HepG2 (cell line): ENCODE data around the gene SPNS2.

Experiments
- EZH2 ChIP-seq: conservative IDR thresholded peaks from 2 replicates; pipeline ENCODE4 v1.6.1; 2012; ENCODE audit warnings: mild to moderate bottlenecking, low read depth, low read length, moderate library complexity
- FOSL1 ChIP-seq: sonication (generic); formaldehyde crosslinking; IDR thresholded peaks from 2 replicates; pipeline ENCODE4 v1.9.0; 2021; ENCODE audit warnings: missing genetic modification reagents, borderline replicate concordance
- FOXK2 ChIP-seq: fragments of 450-650 bp; IDR thresholded peaks from 2 replicates; pipeline ENCODE4 v1.6.1; 2016
- KLF11 ChIP-seq: IDR thresholded peaks from 2 replicates; pipeline ENCODE4 v1.6.1; 2016; ENCODE audit warnings: missing compliant biosample characterization
- PHB2 ChIP-seq: fragments of 450-650 bp; IDR thresholded peaks from 2 replicates; pipeline ENCODE4 v1.6.1; 2018; ENCODE audit not compliant: partially characterized antibody
- TAF1 ChIP-seq: sonication (generic); formaldehyde crosslinking; IDR thresholded peaks from 2 replicates; pipeline ENCODE4 v1.4.0; 2020; ENCODE audit warnings: missing genetic modification reagents
- YY1 ChIP-seq: IDR thresholded peaks from 2 replicates; pipeline ENCODE4 v1.6.1; 2011; ENCODE audit warnings: low read length, low read depth, moderate library complexity, mild to moderate bottlenecking; ENCODE audit not compliant: insufficient read depth, insufficient replicate concordance
- ZNF354B ChIP-seq: sonication (generic); formaldehyde crosslinking; IDR thresholded peaks from 2 replicates; pipeline ENCODE4 v1.8.0; 2022; ENCODE audit warnings: mild to moderate bottlenecking, missing genetic modification reagents
- TF ChIP-seq, protein P1 (sequence below), 2 experiments: fragments of 450-650 bp in 1 of 2; sonication (generic) in 1 of 2; formaldehyde crosslinking; IDR thresholded peaks; 2 replicates each; pipeline versions ENCODE4 v1.5.0 to v1.8.0; 2020 to 2022; ENCODE audit warnings: mild to moderate bottlenecking in 1 of 2, missing genetic modification reagents in 1 of 2
- TF ChIP-seq, protein P2 (sequence below): sonication (generic); formaldehyde crosslinking; IDR thresholded peaks from 2 replicates; pipeline ENCODE4 v1.4.0; 2020; ENCODE audit warnings: mild to moderate bottlenecking, missing genetic modification reagents
- TF ChIP-seq, protein P3 (sequence below): IDR thresholded peaks from 2 replicates; pipeline ENCODE4 v1.4.0; 2020; ENCODE audit warnings: mild to moderate bottlenecking, missing genetic modification reagents
- TF ChIP-seq, protein P4 (sequence below): sonication (generic); formaldehyde crosslinking; IDR thresholded peaks from 2 replicates; pipeline ENCODE4 v1.9.0; 2021; ENCODE audit warnings: missing genetic modification reagents, borderline replicate concordance

DNA sequence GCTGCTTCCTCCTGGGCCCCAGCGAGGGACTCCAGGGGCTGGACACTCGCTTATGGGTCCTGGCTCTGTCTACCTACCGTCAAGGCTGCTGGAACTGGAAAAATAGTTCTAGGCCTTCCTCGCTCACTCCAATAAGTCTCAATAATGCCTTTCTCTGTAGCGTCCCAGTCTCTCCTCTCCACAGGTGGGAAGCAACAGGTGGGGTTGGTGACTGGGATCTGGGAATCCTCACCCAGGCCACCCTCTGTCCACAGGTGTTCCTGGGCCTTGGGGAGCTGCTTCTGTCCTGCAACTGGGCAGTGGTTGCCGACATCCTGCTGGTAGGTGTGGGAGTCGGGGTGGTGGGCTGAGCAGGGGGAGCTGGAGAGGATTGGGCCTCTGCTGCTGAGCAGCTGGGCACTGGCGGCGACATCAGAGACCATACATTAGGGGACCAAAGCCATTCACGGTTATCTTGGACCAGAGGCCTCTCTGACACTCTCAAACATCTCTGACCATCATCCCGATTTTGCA lies 20.3 kb upstream of the SPNS2 start:
- TF ChIP-seq, protein P1, sequence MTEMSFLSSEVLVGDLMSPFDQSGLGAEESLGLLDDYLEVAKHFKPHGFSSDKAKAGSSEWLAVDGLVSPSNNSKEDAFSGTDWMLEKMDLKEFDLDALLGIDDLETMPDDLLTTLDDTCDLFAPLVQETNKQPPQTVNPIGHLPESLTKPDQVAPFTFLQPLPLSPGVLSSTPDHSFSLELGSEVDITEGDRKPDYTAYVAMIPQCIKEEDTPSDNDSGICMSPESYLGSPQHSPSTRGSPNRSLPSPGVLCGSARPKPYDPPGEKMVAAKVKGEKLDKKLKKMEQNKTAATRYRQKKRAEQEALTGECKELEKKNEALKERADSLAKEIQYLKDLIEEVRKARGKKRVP (CRISPR knock-in tag; IDR thresholded peaks at IDR 0.05), result no peak
- TF ChIP-seq KLF11 (no peak), FOSL1 (CRISPR knock-in tag) (no peak), FOXK2 (no peak), PHB2 (no peak), YY1 (no peak), TAF1 (no peak), EZH2 (no peak), ZNF354B (CRISPR knock-in tag) (no peak)
- TF ChIP-seq, protein P2, sequence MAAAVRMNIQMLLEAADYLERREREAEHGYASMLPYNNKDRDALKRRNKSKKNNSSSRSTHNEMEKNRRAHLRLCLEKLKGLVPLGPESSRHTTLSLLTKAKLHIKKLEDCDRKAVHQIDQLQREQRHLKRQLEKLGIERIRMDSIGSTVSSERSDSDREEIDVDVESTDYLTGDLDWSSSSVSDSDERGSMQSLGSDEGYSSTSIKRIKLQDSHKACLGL (CRISPR knock-in tag), result no peak
- TF ChIP-seq, protein P3, sequence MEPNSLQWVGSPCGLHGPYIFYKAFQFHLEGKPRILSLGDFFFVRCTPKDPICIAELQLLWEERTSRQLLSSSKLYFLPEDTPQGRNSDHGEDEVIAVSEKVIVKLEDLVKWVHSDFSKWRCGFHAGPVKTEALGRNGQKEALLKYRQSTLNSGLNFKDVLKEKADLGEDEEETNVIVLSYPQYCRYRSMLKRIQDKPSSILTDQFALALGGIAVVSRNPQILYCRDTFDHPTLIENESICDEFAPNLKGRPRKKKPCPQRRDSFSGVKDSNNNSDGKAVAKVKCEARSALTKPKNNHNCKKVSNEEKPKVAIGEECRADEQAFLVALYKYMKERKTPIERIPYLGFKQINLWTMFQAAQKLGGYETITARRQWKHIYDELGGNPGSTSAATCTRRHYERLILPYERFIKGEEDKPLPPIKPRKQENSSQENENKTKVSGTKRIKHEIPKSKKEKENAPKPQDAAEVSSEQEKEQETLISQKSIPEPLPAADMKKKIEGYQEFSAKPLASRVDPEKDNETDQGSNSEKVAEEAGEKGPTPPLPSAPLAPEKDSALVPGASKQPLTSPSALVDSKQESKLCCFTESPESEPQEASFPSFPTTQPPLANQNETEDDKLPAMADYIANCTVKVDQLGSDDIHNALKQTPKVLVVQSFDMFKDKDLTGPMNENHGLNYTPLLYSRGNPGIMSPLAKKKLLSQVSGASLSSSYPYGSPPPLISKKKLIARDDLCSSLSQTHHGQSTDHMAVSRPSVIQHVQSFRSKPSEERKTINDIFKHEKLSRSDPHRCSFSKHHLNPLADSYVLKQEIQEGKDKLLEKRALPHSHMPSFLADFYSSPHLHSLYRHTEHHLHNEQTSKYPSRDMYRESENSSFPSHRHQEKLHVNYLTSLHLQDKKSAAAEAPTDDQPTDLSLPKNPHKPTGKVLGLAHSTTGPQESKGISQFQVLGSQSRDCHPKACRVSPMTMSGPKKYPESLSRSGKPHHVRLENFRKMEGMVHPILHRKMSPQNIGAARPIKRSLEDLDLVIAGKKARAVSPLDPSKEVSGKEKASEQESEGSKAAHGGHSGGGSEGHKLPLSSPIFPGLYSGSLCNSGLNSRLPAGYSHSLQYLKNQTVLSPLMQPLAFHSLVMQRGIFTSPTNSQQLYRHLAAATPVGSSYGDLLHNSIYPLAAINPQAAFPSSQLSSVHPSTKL (CRISPR knock-in tag), result no peak
- TF ChIP-seq, protein P4, sequence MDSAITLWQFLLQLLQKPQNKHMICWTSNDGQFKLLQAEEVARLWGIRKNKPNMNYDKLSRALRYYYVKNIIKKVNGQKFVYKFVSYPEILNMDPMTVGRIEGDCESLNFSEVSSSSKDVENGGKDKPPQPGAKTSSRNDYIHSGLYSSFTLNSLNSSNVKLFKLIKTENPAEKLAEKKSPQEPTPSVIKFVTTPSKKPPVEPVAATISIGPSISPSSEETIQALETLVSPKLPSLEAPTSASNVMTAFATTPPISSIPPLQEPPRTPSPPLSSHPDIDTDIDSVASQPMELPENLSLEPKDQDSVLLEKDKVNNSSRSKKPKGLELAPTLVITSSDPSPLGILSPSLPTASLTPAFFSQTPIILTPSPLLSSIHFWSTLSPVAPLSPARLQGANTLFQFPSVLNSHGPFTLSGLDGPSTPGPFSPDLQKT, result no peak
